Hypothalamus (tissue), 51 donors: ENCODE results near the gene RALGPS1.

ENCODE experiments used
- DNase-seq, 51 donors: peaks; one replicate each; lab custom pipeline; 2025; lab: John Stamatoyannopoulos, UW

The RALGPS1 gene

GRCh38 chr9:126914458-126915280 lies at the start of gene RALGPS1:
Gene RALGPS1, plus strand, starts transcription at chr9:126914782. Its CDS starts 47,508 bp downstream, at chr9:126962290.
- DNase-seq: peak; percentile 57 to 97 (median 93)

GRCh38 chr9:126869368-126869767 lies 45.2 kb upstream of the RALGPS1 start:
- no peak for DNase-seq

- no peak for DNase-seq
These were observed 42.1 kb upstream of the RALGPS1 start for GRCh38 chr9:126872516-126872915.

GRCh38 chr9:126874546-126875314 lies 39.9 kb upstream of the RALGPS1 start:
- no peak for DNase-seq

- DNase-seq: no peak
These were observed 38.6 kb upstream of the RALGPS1 start for GRCh38 chr9:126875756-126876510.

GRCh38 chr9:126876531-126876930 lies 38.1 kb upstream of the RALGPS1 start:
- DNase-seq: no peak

- DNase-seq: no peak
These were observed 37.2 kb upstream of the RALGPS1 start for GRCh38 chr9:126877418-126877817.

GRCh38 chr9:126879288-126879687 lies 35.3 kb upstream of the RALGPS1 start:
- peak in 3 of 51 donors; percentile 12 to 32 (median 14) for DNase-seq

GRCh38 chr9:126880226-126880946 lies 34.2 kb upstream of the RALGPS1 start:
- DNase-seq: peak in 1 of 51 donors; percentile 77

- DNase-seq: peak in 18 of 51 donors; percentile 24 to 78 (median 46)
These were observed 33.6 kb upstream of the RALGPS1 start for GRCh38 chr9:126880947-126881332.

GRCh38 chr9:126882746-126883145 lies 31.8 kb upstream of the RALGPS1 start:
- no peak for DNase-seq

- peak in 2 of 51 donors; percentile 13 for DNase-seq
These were observed 30.9 kb upstream of the RALGPS1 start for GRCh38 chr9:126883636-126884035.

GRCh38 chr9:126885131-126885641 lies 29.4 kb upstream of the RALGPS1 start:
- DNase-seq: peak in 3 of 51 donors; percentile 14 to 22 (median 18)

GRCh38 chr9:126886034-126886822 lies 28.4 kb upstream of the RALGPS1 start:
- no peak for DNase-seq

GRCh38 chr9:126886897-126887296 lies 27.7 kb upstream of the RALGPS1 start:
- no peak for DNase-seq

GRCh38 chr9:126891676-126892075 lies 22.9 kb upstream of the RALGPS1 start:
- DNase-seq: no peak

- DNase-seq: peak in 1 of 51 donors; percentile 21
These were observed 21.5 kb upstream of the RALGPS1 start for GRCh38 chr9:126893079-126893478.

GRCh38 chr9:126894052-126894603 lies 20.5 kb upstream of the RALGPS1 start:
- no peak for DNase-seq

- DNase-seq: no peak
These were observed 12.4 kb upstream of the RALGPS1 start for GRCh38 chr9:126902210-126902609.
